HepG2 (cell line): ENCODE results near the gene ZNF322. TPM values are rescaled to one million over a fixed set of nuclear protein-coding genes. Genes with fewer than 3 reads are reported as not detected.
A peak's percentile ranks its signal among the peaks of the same experiment; 100 is the strongest.

ENCODE experiments used
- ARID4A ChIP-seq: sonication (generic); formaldehyde crosslinking; IDR thresholded peaks from 2 replicates; pipeline ENCODE4 v1.5.0; 2020; ENCODE audit warnings: mild to moderate bottlenecking, missing genetic modification reagents, borderline replicate concordance
- GMEB1 ChIP-seq: sonication (generic); formaldehyde crosslinking; IDR thresholded peaks from 2 replicates; pipeline ENCODE4 v1.5.1; 2020; ENCODE audit warnings: missing genetic modification reagents, mild to moderate bottlenecking, borderline replicate concordance
- RBM39 ChIP-seq: fragments of 200-400 bp; formaldehyde crosslinking; IDR thresholded peaks from one replicate; pipeline ENCODE4 v1.6.1; 2018; ENCODE audit warnings: antibody characterized with exemption, mild to moderate bottlenecking, low read depth, low read length; ENCODE audit not compliant: poor library complexity, severe bottlenecking
- SIN3A ChIP-seq: IDR thresholded peaks from 2 replicates; pipeline ENCODE4 v1.6.1; 2011; ENCODE audit warnings: low read depth, mild to moderate bottlenecking, control low read depth, low read length, borderline replicate concordance
- SNAPC2 ChIP-seq: sonication (generic); formaldehyde crosslinking; IDR thresholded peaks from 2 replicates; pipeline ENCODE4 v1.8.1; 2022; ENCODE audit warnings: mild to moderate bottlenecking, missing genetic modification reagents
- SOX13 ChIP-seq, 3 experiments: fragments of 450-650 bp in 1 of 3; sonication (generic) in 1 of 3; formaldehyde crosslinking in 1 of 3; IDR thresholded peaks in 2 of 3; conservative IDR thresholded peaks in 1 of 3; 2 replicates each; pipeline versions ENCODE4 v1.5.0 to v1.6.1; 2016 to 2020; ENCODE audit warnings: antibody characterized with exemption in 1 of 3, mild to moderate bottlenecking in 1 of 3, missing compliant biosample characterization in 1 of 3, missing genetic modification reagents in 1 of 3, moderate library complexity in 1 of 3
- ZBTB4 ChIP-seq: sonication (generic); formaldehyde crosslinking; IDR thresholded peaks from 2 replicates; pipeline ENCODE4 v1.4.0; 2020; ENCODE audit warnings: missing genetic modification reagents, mild to moderate bottlenecking, borderline replicate concordance
- ZNF513 ChIP-seq: sonication (generic); formaldehyde crosslinking; conservative IDR thresholded peaks from 2 replicates; pipeline ENCODE4 v1.5.0; 2020; ENCODE audit warnings: missing genetic modification reagents
- ZNF615 ChIP-seq: sonication (generic); formaldehyde crosslinking; IDR thresholded peaks from 2 replicates; pipeline ENCODE4 v1.5.0; 2020; ENCODE audit warnings: mild to moderate bottlenecking, missing genetic modification reagents, borderline replicate concordance
- ZNF678 ChIP-seq: sonication (generic); formaldehyde crosslinking; IDR thresholded peaks from 2 replicates; pipeline ENCODE4 v1.4.0; 2020; ENCODE audit warnings: mild to moderate bottlenecking, missing genetic modification reagents
- ZNF710 ChIP-seq: sonication (generic); formaldehyde crosslinking; IDR thresholded peaks from 2 replicates; pipeline ENCODE4 v1.5.0; 2020; ENCODE audit warnings: mild to moderate bottlenecking, missing genetic modification reagents, borderline replicate concordance
- polyA plus RNA-seq, 8 experiments: library from polyadenylated mRNA; depleted of rRNA in 3 of 8; stranded (reverse) in 7 of 8; unstranded in 1 of 8; fragments of >200 nt; fragmentation: Illumina TruSeq in 4 of 8; extraction: Trizol in 4 of 8; gene quantifications; 2 replicates each; pipeline versions ENCODE4 v1.2.1 to v1.2.3, GENCODE V29; 2011 to 2016; ENCODE audit warnings: low read depth in 4 of 8, missing spikeins in 1 of 8, mixed read lengths in 1 of 8; ENCODE audit not compliant: insufficient read depth in 1 of 8
- total RNA-seq, 5 experiments: library from RNA; depleted of rRNA; stranded (reverse); fragments of >200 nt; fragmentation: Illumina TruSeq; extraction: Trizol; gene quantifications; 2 replicates each; pipeline ENCODE4 v1.2.3, GENCODE V29; 2016; ENCODE audit warnings: low read depth in 1 of 5

ZNF322 gene
- total and polyA plus RNA-seq, 2 of the 13 experiments (the other 11 are each of a cell fraction or from before 2014, with no cell fraction given) = 8.3 to 22.8 TPM

- TF ChIP-seq ZBTB4 (no peak), ZNF513 (CRISPR knock-in tag) (no peak), SIN3A (peak; percentile 90), ZNF615 (CRISPR knock-in tag) (no peak), SNAPC2 (no peak), SOX13 (IDR thresholded peaks at IDR 0.05) (no peak), SOX13 (CRISPR knock-in tag; conservative IDR thresholded peaks at IDR 0.05 in 1 of 2, IDR thresholded peaks at IDR 0.05 in 1 of 2) (peak in 1 of 2 experiments; percentile 23; a peak in 1 of 4 replicates), GMEB1 (CRISPR knock-in tag) (peak; percentile 72), ARID4A (peak; percentile 93), ZNF678 (CRISPR knock-in tag) (peak; percentile 23; the same call in 1 of the 2 replicates), RBM39 (peak; percentile 80), ZNF710 (CRISPR knock-in tag) (no peak)
These were observed at the start of gene ZNF322 (continued) for GRCh38 chr6:26659042-26659999.
